Measurements from ENCODE around the gene ZRANB1. TPM values are rescaled to one million over a fixed set of nuclear protein-coding genes. Genes with fewer than 3 reads are reported as not detected.

The ZRANB1 gene
- total and polyA plus RNA-seq, 2 donors from 2014 or later: 8.9 to 17.5 TPM

DNA sequence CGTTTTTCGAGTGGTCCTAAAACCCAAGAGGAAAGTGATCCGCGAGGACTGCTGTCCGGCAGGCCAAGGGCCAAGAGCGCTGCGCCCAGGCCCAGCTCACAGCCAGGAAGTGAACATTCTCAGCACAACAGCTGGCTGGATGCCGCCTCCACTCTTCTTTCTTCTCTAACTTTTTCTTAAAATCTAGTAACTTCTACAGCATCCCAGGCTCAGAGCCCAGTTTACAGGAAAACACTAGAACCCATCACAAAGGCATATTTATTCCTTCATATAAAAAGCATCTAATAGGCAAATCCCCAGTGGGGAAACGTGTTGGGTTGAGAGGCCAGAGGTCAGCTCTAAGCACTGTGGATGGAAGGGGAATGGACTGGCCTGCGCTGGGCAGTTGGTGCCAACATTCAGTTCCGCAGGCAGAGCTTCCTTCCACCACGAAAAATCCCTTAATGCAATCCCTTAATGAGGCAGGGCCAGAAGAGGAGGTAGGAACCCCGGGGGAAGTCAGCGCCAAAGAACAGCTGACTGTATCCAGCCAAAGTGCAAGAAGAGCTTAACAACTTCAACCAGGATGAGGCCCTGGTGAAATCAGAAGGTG lies 74.8 kb downstream of the ZRANB1 start:
- no peaks in the 10 kb centered on the region for H3K27me3 ChIP-seq (ENCODE audit: control insufficient read depth, insufficient read depth, low read length)
- H3K4me1 ChIP-seq (ENCODE audit: control insufficient read depth in 2 of 3, insufficient read depth in 2 of 3, low read depth in 1 of 3, low read length in 3 of 3): peaks cover 0 to 46% (median 33%) of the 10 kb centered on the region in 3 donors
- H3K27ac ChIP-seq (ENCODE audit: low read depth in 2 of 2, low read length in 2 of 2): peak overlapping the region; percentile 55 to 87
- H3K36me3 ChIP-seq (ENCODE audit: control insufficient read depth in 2 of 3, insufficient read depth in 3 of 3, low read length in 3 of 3): peaks cover 0 to 4% (median 2%) of the 10 kb centered on the region in 3 donors
- DNase-seq (peak in 2 of 5 donors; percentile 29 to 89), FAIRE-seq (no peak)
- H3K9ac ChIP-seq (ENCODE audit: low read length in 3 of 3): no peak overlapping the region
- no peak overlapping the region for H3K4me3 ChIP-seq (ENCODE audit: low read length in 3 of 3)
- TF ChIP-seq, protein P1, sequence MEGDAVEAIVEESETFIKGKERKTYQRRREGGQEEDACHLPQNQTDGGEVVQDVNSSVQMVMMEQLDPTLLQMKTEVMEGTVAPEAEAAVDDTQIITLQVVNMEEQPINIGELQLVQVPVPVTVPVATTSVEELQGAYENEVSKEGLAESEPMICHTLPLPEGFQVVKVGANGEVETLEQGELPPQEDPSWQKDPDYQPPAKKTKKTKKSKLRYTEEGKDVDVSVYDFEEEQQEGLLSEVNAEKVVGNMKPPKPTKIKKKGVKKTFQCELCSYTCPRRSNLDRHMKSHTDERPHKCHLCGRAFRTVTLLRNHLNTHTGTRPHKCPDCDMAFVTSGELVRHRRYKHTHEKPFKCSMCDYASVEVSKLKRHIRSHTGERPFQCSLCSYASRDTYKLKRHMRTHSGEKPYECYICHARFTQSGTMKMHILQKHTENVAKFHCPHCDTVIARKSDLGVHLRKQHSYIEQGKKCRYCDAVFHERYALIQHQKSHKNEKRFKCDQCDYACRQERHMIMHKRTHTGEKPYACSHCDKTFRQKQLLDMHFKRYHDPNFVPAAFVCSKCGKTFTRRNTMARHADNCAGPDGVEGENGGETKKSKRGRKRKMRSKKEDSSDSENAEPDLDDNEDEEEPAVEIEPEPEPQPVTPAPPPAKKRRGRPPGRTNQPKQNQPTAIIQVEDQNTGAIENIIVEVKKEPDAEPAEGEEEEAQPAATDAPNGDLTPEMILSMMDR (IDR thresholded peaks at IDR 0.05; ENCODE audit: borderline replicate concordance, extremely low read depth, insufficient read depth): no peak
- intact Hi-C loops (cut with DNase I): no loop called here
- peaks cover 0 to 6% (median 0%) of the 10 kb centered on the region in 3 donors for H3K9me3 ChIP-seq (ENCODE audit: control insufficient read depth in 2 of 3, insufficient read depth in 1 of 3, low read length in 3 of 3)

DNA sequence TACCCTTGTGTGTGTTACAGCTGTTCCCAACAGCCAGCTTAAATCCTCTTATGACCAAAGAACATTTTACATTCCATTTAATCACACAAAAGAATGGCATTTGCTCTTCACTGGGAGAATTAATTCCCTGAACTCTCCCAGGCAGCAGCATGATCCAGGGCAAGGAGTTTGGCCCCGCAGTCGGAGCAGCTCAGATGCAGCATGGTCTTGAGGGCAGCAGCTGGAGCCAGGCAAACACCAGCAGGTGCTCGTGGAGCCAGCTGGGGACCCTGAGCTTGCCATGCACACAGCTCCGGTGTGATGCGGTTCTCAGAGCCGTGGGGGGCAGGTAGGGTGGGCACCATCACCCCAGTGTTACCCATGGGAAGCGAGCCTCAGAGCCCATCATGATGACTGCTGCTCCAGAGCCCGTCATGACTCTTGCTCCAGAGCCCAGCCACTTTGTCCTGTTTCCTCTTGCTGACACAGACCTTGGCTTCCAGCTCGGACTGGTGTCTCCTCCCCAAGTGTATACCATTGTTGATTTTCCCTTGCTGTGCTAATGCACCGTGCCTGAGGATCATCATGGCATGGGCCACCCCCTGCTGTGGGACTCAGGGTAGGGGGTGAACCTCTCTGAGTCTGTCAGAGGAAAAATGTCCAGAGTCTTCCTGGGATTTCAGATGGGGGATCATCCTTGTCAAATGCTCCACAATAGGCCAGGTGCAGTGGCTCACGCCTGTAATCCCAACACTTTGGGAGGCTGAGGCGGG lies 75.8 kb downstream of the ZRANB1 start:
- Histone ChIP-seq H3K4me1 (ENCODE audit: control insufficient read depth in 2 of 3, insufficient read depth in 2 of 3, low read depth in 1 of 3, low read length in 3 of 3) (peaks cover 0 to 51% (median 36%) of the 10 kb centered on the region in 3 donors), H3K9ac (ENCODE audit: low read length in 3 of 3) (no peak overlapping the region), H3K4me3 (ENCODE audit: low read length in 3 of 3) (no peak overlapping the region), H3K27ac (ENCODE audit: low read depth in 2 of 2, low read length in 2 of 2) (peak overlapping the region in 1 of 2 donors; percentile 20), H3K9me3 (ENCODE audit: control insufficient read depth in 2 of 3, insufficient read depth in 1 of 3, low read length in 3 of 3) (peaks cover 0 to 6% (median 0%) of the 10 kb centered on the region in 3 donors), H3K36me3 (ENCODE audit: control insufficient read depth in 2 of 3, insufficient read depth in 3 of 3, low read length in 3 of 3) (peaks cover 0 to 4% (median 0%) of the 10 kb centered on the region in 3 donors), H3K27me3 (ENCODE audit: control insufficient read depth, insufficient read depth, low read length) (no peaks in the 10 kb centered on the region)
- FAIRE-seq: no peak
- DNase-seq: peak in 1 of 5 donors; percentile 79
- intact Hi-C loops (cut with DNase I): no loop called here
- TF ChIP-seq, protein P1 (IDR thresholded peaks at IDR 0.05; ENCODE audit: borderline replicate concordance, extremely low read depth, insufficient read depth): no peak

DNA sequence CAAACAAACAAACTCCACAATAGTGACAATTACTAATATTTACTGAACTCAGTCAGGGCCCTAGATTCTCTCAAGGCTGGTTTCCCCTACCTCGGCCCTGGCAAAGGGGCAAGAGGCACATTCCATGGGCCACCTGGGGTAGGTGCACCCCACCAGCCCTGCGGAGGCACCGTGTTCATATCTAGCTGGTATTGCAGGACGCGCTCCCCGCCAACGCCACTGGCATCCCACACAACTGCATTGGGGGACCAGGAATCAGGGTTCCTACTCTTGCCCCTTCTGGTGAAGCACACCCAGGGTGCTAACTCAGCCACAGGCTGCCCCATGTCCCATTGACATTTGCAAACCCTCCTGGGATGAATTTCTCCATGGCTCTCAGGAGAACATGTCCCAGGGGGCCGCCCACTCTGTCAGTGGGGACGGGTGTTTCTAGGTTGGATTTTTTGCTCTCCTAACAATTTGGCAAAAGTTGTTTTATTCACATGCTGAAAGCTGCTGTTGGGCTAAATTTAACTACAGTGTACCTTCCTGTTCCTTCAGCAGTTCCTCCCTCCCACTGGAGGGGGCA lies 76.7 kb downstream of the ZRANB1 start:
- no peak overlapping the region for H3K4me3 ChIP-seq (ENCODE audit: low read length in 3 of 3)
- intact Hi-C loops (cut with DNase I): no loop called here
- no peaks in the 10 kb centered on the region for H3K27me3 ChIP-seq (ENCODE audit: control insufficient read depth, insufficient read depth, low read length)
- H3K9ac ChIP-seq (ENCODE audit: low read length in 3 of 3): no peak overlapping the region
- peaks cover 0 to 8% (median 0%) of the 10 kb centered on the region in 3 donors for H3K36me3 ChIP-seq (ENCODE audit: control insufficient read depth in 2 of 3, insufficient read depth in 3 of 3, low read length in 3 of 3)
- peaks cover 0 to 6% (median 0%) of the 10 kb centered on the region in 3 donors for H3K9me3 ChIP-seq (ENCODE audit: control insufficient read depth in 2 of 3, insufficient read depth in 1 of 3, low read length in 3 of 3)
- no peak for FAIRE-seq
- no peak overlapping the region for H3K27ac ChIP-seq (ENCODE audit: low read depth in 2 of 2, low read length in 2 of 2)
- peaks cover 0 to 59% (median 44%) of the 10 kb centered on the region in 3 donors for H3K4me1 ChIP-seq (ENCODE audit: control insufficient read depth in 2 of 3, insufficient read depth in 2 of 3, low read depth in 1 of 3, low read length in 3 of 3)
- DNase-seq: peak in 1 of 5 donors; percentile 47
- TF ChIP-seq, protein P1 (IDR thresholded peaks at IDR 0.05; ENCODE audit: borderline replicate concordance, extremely low read depth, insufficient read depth): no peak
